Measurements from ENCODE around the gene MEIOC.

MEIOC gene

GRCh38 chr17:44647736-44648135 is 8.5 kb upstream of the MEIOC start:
- no peak for TF ChIP-seq CTCF (IDR thresholded peaks at IDR 0.05; ENCODE audit: low read depth, low read length)
- DNase-seq (ENCODE audit: low read depth in 2 of 2) = no peak
- H3K4me3 ChIP-seq (replicated peaks in 1 of 2; ENCODE audit: low read depth in 2 of 2, low read length in 2 of 2) = no peak overlapping the region

GRCh38 chr17:44648963-44649362 is 7.3 kb upstream of the MEIOC start:
- H3K4me3 ChIP-seq (replicated peaks in 1 of 2; ENCODE audit: low read depth in 2 of 2, low read length in 2 of 2) = no peak overlapping the region
- no peak for TF ChIP-seq CTCF (IDR thresholded peaks at IDR 0.05; ENCODE audit: low read depth, low read length)
- no peak for DNase-seq (ENCODE audit: low read depth in 2 of 2)

- no peak for DNase-seq (ENCODE audit: low read depth in 2 of 2)
- no peak for TF ChIP-seq CTCF (IDR thresholded peaks at IDR 0.05; ENCODE audit: low read depth, low read length)
- H3K4me3 ChIP-seq (replicated peaks in 1 of 2; ENCODE audit: low read depth in 2 of 2, low read length in 2 of 2) = no peak overlapping the region
Measured at GRCh38 chr17:44651228-44651627, 5.0 kb upstream of the MEIOC start.

GRCh38 chr17:44652727-44653126 is 3.5 kb upstream of the MEIOC start:
- no peak overlapping the region for H3K4me3 ChIP-seq (replicated peaks in 1 of 2; ENCODE audit: low read depth in 2 of 2, low read length in 2 of 2)
- TF ChIP-seq CTCF (IDR thresholded peaks at IDR 0.05; ENCODE audit: low read depth, low read length) = no peak
- DNase-seq (ENCODE audit: low read depth in 2 of 2) = no peak

- no peak for DNase-seq (ENCODE audit: low read depth in 2 of 2)
- TF ChIP-seq CTCF (IDR thresholded peaks at IDR 0.05; ENCODE audit: low read depth, low read length) = no peak
Measured at GRCh38 chr17:44653384-44653783, 2.9 kb upstream of the MEIOC start.

GRCh38 chr17:44653954-44654353 is 2.3 kb upstream of the MEIOC start:
- H3K4me3 ChIP-seq (replicated peaks in 1 of 2; ENCODE audit: low read depth in 2 of 2, low read length in 2 of 2) = no peak overlapping the region
- no peak for DNase-seq (ENCODE audit: low read depth in 2 of 2)
- TF ChIP-seq CTCF (IDR thresholded peaks at IDR 0.05; ENCODE audit: low read depth, low read length) = no peak

More at GRCh38 chr17:44653384-44653783, 2.9 kb upstream of the MEIOC start:
- H3K4me3 ChIP-seq (replicated peaks in 1 of 2; ENCODE audit: low read depth in 2 of 2, low read length in 2 of 2) = no peak overlapping the region

- H3K4me3 ChIP-seq (replicated peaks in 1 of 2; ENCODE audit: low read depth in 2 of 2, low read length in 2 of 2) = no peak overlapping the region
- TF ChIP-seq CTCF (IDR thresholded peaks at IDR 0.05; ENCODE audit: low read depth, low read length) = no peak
- DNase-seq (ENCODE audit: low read depth in 2 of 2) = no peak
Measured at GRCh38 chr17:44661835-44662234, 5.6 kb downstream of the MEIOC start.
